HepG2 (cell line): ENCODE results near the gene STARD10. TPM values are rescaled to one million over a fixed set of nuclear protein-coding genes. Genes with fewer than 3 reads are reported as not detected.

Experiments
- FOXC1 ChIP-seq: sonication (generic); formaldehyde crosslinking; IDR thresholded peaks from 2 replicates; pipeline ENCODE4 v1.8.0; 2022; ENCODE audit warnings: mild to moderate bottlenecking, missing genetic modification reagents, borderline replicate concordance
- FOXK2 ChIP-seq: fragments of 450-650 bp; IDR thresholded peaks from 2 replicates; pipeline ENCODE4 v1.6.1; 2016
- HNRNPK ChIP-seq: fragments of 200-400 bp; formaldehyde crosslinking; IDR thresholded peaks from 2 replicates; pipeline ENCODE4 v1.6.1; 2018; ENCODE audit warnings: low read length, low read depth, moderate library complexity, mild to moderate bottlenecking; ENCODE audit not compliant: poor library complexity, severe bottlenecking
- SRF ChIP-seq: IDR thresholded peaks from 2 replicates; pipeline ENCODE4 v1.6.1; 2011; ENCODE audit warnings: mild to moderate bottlenecking, low read depth, low read length, moderate library complexity
- SRSF4 ChIP-seq: fragments of 200-400 bp; formaldehyde crosslinking; IDR thresholded peaks from one replicate; pipeline ENCODE4 v1.6.1; 2018; ENCODE audit warnings: mild to moderate bottlenecking, low read depth, low read length, moderate library complexity; ENCODE audit not compliant: poor library complexity, severe bottlenecking
- THAP9 ChIP-seq: sonication (generic); formaldehyde crosslinking; IDR thresholded peaks from 2 replicates; pipeline ENCODE4; 2020; ENCODE audit warnings: missing genetic modification reagents, mild to moderate bottlenecking, borderline replicate concordance
- ZBTB42 ChIP-seq: sonication (generic); formaldehyde crosslinking; IDR thresholded peaks from 2 replicates; pipeline ENCODE4 v1.5.0; 2020; ENCODE audit warnings: mild to moderate bottlenecking, missing genetic modification reagents
- ZNF12 ChIP-seq: sonication (generic); formaldehyde crosslinking; IDR thresholded peaks from 2 replicates; pipeline ENCODE4 v1.5.0; 2020; ENCODE audit warnings: missing genetic modification reagents
- ZNF143 ChIP-seq: sonication (generic); formaldehyde crosslinking; IDR thresholded peaks from 2 replicates; pipeline ENCODE4 v1.4.0; 2020; ENCODE audit warnings: missing genetic modification reagents
- ZNF570 ChIP-seq: sonication (generic); formaldehyde crosslinking; IDR thresholded peaks from 2 replicates; pipeline ENCODE4 v1.4.0; 2020; ENCODE audit warnings: mild to moderate bottlenecking, missing genetic modification reagents, borderline replicate concordance
- ZNF572 ChIP-seq: sonication (generic); formaldehyde crosslinking; IDR thresholded peaks from 2 replicates; pipeline ENCODE4 v1.5.1; 2020; ENCODE audit warnings: mild to moderate bottlenecking, missing genetic modification reagents
- ZNF629 ChIP-seq: sonication (generic); formaldehyde crosslinking; conservative IDR thresholded peaks from 2 replicates; pipeline ENCODE4 v1.5.0; 2020; ENCODE audit warnings: missing genetic modification reagents
- polyA plus RNA-seq, 8 experiments: library from polyadenylated mRNA; depleted of rRNA in 3 of 8; stranded (reverse) in 7 of 8; unstranded in 1 of 8; fragments of >200 nt; fragmentation: Illumina TruSeq in 4 of 8; extraction: Trizol in 4 of 8; gene quantifications; 2 replicates each; pipeline versions ENCODE4 v1.2.1 to v1.2.3, GENCODE V29; 2011 to 2016; ENCODE audit warnings: low read depth in 4 of 8, missing spikeins in 1 of 8, mixed read lengths in 1 of 8; ENCODE audit not compliant: insufficient read depth in 1 of 8
- total RNA-seq, 5 experiments: library from RNA; depleted of rRNA; stranded (reverse); fragments of >200 nt; fragmentation: Illumina TruSeq; extraction: Trizol; gene quantifications; 2 replicates each; pipeline ENCODE4 v1.2.3, GENCODE V29; 2016; ENCODE audit warnings: low read depth in 1 of 5
- TF ChIP-seq, protein P1 (sequence below): sonication (generic); formaldehyde crosslinking; IDR thresholded peaks from 2 replicates; pipeline ENCODE4 v1.5.1; 2020; ENCODE audit warnings: mild to moderate bottlenecking, missing genetic modification reagents
- TF ChIP-seq, protein P2 (sequence below): sonication (generic); formaldehyde crosslinking; IDR thresholded peaks from 2 replicates; pipeline ENCODE4 v1.4.0; 2020; ENCODE audit warnings: mild to moderate bottlenecking, missing genetic modification reagents, borderline replicate concordance
- TF ChIP-seq, protein P3 (sequence below): sonication (generic); formaldehyde crosslinking; IDR thresholded peaks from 2 replicates; pipeline ENCODE4 v1.5.1; 2020; ENCODE audit warnings: mild to moderate bottlenecking, missing genetic modification reagents, borderline replicate concordance

The STARD10 gene
- total and polyA plus RNA-seq, 2 of the 13 experiments (the other 11 are each of a cell fraction or from before 2014, with no cell fraction given): 260 to 341 TPM

DNA sequence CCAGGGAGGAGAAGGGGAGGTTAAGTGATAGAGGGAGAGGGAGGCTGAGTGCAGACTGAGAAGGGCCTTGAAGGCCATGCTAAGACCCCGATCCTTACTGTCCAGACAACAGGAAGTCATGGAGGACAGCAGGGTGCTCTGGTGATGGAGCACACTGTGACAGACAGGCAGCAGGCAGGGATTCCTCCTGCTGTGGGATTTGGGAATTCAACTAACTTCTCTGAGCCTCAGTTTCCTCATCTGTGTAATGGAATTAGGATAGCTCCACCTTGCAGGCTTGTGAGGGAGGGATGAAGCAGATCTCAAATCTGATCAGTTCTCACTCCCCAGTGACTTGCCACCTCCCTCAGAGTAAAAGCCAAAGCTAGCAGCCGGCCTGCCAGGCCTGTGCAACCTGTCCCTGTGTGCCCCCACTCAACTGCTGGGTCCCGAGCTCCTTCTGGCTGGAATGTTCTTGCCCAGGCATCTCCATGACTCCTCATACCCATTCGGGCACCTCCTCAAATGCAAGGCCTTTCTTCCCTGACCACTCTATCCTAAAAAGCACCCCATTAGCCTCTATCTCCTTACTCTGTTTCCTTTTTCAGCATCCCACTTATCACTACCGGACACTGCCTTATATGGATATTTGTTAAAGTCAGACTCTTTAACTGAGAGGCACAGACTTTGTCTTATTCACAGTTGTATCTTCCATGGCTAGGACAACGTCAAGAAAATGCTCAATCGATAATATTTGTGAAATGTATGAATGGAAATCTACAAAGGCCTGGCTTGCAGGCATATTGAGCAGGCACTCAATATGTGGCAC, 51.1 kb downstream of the STARD10 start (continued):
- TF ChIP-seq, protein P1, sequence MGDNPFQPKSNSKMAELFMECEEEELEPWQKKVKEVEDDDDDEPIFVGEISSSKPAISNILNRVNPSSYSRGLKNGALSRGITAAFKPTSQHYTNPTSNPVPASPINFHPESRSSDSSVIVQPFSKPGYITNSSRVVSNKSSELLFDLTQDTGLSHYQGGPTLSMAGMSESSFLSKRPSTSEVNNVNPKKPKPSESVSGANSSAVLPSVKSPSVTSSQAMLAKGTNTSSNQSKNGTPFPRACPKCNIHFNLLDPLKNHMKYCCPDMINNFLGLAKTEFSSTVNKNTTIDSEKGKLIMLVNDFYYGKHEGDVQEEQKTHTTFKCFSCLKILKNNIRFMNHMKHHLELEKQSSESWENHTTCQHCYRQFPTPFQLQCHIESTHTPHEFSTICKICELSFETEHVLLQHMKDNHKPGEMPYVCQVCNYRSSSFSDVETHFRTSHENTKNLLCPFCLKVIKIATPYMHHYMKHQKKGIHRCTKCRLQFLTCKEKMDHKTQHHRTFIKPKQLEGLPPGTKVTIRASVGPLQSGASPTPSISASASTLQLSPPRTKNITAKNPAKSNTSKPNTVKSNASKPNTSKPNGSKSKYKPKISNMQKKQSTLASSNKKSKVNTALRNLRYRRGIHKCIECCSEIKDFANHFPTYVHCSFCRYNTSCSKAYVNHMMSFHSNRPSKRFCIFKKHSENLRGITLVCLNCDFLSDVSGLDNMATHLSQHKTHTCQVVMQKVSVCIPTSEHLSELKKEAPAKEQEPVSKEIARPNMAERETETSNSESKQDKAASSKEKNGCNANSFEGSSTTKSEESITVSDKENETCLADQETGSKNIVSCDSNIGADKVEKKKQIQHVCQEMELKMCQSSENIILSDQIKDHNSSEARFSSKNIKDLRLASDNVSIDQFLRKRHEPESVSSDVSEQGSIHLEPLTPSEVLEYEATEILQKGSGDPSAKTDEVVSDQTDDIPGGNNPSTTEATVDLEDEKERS (CRISPR knock-in tag): no peak
- TF ChIP-seq SRSF4 (no peak), THAP9 (CRISPR knock-in tag) (no peak), FOXC1 (CRISPR knock-in tag) (0 out of 2 replicates have a peak, but pooled peaks have one; percentile 29), SRF (peak; percentile 26; the same call in 1 of the 2 replicates), HNRNPK (no peak), ZNF572 (no peak), ZNF629 (CRISPR knock-in tag) (peak; percentile 66), ZBTB42 (no peak), ZNF143 (CRISPR knock-in tag) (no peak), FOXK2 (no peak), ZNF570 (CRISPR knock-in tag) (no peak), ZNF12 (CRISPR knock-in tag) (no peak)
- TF ChIP-seq, protein P2, sequence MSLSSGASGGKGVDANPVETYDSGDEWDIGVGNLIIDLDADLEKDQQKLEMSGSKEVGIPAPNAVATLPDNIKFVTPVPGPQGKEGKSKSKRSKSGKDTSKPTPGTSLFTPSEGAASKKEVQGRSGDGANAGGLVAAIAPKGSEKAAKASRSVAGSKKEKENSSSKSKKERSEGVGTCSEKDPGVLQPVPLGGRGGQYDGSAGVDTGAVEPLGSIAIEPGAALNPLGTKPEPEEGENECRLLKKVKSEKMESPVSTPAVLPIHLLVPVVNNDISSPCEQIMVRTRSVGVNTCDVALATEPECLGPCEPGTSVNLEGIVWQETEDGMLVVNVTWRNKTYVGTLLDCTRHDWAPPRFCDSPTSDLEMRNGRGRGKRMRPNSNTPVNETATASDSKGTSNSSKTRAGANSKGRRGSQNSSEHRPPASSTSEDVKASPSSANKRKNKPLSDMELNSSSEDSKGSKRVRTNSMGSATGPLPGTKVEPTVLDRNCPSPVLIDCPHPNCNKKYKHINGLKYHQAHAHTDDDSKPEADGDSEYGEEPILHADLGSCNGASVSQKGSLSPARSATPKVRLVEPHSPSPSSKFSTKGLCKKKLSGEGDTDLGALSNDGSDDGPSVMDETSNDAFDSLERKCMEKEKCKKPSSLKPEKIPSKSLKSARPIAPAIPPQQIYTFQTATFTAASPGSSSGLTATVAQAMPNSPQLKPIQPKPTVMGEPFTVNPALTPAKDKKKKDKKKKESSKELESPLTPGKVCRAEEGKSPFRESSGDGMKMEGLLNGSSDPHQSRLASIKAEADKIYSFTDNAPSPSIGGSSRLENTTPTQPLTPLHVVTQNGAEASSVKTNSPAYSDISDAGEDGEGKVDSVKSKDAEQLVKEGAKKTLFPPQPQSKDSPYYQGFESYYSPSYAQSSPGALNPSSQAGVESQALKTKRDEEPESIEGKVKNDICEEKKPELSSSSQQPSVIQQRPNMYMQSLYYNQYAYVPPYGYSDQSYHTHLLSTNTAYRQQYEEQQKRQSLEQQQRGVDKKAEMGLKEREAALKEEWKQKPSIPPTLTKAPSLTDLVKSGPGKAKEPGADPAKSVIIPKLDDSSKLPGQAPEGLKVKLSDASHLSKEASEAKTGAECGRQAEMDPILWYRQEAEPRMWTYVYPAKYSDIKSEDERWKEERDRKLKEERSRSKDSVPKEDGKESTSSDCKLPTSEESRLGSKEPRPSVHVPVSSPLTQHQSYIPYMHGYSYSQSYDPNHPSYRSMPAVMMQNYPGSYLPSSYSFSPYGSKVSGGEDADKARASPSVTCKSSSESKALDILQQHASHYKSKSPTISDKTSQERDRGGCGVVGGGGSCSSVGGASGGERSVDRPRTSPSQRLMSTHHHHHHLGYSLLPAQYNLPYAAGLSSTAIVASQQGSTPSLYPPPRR (CRISPR knock-in tag): no peak
- TF ChIP-seq, protein P3, sequence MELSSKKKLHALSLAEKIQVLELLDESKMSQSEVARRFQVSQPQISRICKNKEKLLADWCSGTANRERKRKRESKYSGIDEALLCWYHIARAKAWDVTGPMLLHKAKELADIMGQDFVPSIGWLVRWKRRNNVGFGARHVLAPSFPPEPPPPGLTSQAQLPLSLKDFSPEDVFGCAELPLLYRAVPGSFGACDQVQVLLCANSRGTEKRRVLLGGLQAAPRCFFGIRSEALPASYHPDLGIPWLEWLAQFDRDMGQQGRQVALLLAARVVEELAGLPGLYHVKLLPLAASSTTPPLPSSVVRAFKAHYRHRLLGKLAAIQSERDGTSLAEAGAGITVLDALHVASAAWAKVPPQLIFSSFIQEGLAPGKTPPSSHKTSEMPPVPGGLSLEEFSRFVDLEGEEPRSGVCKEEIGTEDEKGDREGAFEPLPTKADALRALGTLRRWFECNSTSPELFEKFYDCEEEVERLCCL (CRISPR knock-in tag): no peak
